NCI-H1436 treated with DMSO at 0.1 percent for 48 hours (cell line): ENCODE data around the gene MAP3K5.
"Not testable (repeated sequence)": the region's sequence is repeated elsewhere in the genome, so short reads cannot be mapped to it uniquely, and the experiment has no call there.

ENCODE experiments used
- DNase-seq: peaks from one replicate; lab custom pipeline; 2025; lab: John Stamatoyannopoulos, UW

The MAP3K5 gene

DNA sequence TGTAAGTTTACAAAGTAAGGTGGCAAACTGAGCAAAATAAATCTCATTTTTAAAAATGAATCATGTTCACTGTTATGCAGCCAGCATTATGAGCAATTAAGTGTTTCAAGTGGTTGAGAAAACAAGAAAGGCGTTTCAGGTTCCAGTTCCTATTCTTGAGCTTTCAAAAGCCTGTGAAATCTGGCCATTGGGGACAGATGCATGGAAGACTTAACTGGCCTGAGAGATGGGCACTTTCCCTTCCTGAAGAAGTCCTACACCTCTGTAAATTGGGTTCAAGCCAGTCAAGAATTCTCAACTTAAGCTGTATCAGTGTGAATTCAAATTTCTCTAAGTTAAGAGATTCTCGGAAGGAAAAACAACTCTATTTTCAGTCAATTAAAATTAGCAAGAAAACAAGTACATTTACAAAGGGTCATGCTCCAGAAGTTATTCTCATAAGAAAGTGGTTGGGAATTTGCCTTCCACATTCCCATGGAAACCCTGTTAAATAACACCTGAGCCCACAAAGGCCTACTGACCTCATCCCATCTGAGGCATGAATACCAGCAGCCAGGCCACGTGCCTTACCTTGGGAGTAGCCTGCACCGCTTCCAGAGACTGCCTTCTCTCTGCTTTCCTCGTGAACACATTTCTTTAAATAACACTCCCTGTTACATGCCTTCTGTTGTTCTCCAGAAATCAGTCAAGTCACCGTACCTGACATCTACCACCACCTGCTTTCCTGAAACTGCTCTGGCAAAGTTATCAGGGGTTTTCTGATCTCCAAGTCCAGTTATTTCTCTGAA, 19.4 kb downstream of the MAP3K5 start:
- no peak for DNase-seq

DNA sequence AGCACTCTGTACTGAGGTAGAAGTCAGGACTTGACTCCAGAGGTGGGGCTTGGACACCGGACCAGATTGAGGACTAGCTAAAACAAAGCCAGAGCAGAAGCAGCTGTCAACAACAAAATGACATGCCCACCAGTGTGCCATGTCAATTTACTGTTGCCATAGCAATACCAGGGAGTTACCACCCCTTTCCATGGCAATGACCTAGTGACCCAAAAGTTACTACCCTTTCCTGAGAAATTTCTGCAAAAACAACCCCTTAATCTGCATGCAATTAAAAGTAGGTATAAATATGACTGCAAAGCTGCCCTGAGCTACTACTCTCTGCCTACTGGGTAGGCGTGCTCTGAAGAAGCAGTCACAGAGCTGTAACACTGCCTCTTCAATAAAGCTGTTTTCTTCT, 21.0 kb downstream of the MAP3K5 start:
- no peak for DNase-seq

DNA sequence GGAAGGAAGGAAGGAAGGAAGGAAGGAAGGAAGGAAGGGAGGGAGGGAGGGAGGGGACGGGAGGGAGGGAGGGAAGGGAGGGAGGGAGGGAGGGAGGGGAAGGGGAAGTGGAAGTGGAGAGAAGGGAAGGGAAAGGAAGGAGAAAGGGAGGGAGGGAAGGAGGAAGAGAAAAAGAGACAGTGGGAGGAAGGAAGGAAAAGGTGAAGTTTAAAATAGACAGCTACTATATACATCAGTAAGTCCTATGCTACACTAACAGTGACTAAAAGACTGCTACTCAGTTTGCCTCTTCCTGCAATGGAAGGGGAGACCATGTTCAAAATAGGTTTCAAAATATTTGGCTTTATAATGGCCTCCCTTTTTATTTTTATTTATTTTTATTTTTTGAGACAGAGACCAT, 22.5 kb downstream of the MAP3K5 start:
- DNase-seq = no peak

DNA sequence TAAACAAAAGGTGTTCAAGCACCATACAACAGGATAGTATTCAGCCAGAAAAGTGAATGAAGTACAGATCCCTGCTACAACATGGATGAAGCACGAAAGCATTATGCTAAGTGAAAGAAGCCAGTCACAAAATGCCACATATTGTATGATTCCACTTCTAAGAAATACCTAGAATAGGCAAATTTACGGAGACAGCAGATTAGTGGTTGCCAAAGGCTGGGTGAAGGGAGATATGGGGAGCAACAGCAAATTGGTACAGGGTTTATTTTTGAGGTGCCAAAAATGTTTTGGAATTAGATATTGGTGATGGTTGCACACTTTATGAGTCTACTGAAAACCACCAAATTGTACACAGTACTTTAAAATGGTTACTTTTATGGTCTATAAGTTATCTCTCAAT, 23.2 kb downstream of the MAP3K5 start:
- no peak for DNase-seq

DNA sequence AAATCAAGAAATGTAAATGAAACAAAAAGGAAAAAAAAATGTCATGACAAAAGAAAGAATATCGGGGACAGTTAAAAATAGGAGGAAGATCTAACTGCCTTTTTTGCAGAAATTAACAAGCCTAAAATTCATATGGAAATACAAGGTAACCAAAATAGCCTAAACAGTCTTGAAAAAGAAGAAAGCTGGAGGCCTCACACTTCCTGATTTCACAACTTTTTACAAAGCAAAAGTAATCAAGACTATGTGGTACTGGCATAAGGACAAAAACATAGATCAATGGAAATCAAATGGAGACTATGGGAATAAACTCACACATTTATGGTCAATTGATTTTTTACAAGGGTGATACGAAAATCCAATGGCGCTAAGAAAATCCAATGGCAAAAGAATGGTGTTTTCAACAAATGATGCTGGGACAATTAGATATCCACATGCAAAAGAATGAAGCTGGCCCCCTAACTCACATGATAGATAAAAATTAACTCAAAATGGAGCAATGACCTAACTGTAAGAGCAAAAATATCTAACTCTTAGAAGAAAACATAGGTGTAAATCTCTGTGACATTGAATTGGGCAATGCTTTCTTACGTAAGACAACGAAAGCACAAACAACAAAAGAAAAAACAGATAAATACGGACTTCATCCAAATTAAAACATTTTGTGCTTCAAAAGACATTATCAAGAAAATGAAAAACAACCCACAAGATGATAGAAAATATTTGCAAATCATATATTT, 24.5 kb downstream of the MAP3K5 start:
- no peak for DNase-seq

DNA sequence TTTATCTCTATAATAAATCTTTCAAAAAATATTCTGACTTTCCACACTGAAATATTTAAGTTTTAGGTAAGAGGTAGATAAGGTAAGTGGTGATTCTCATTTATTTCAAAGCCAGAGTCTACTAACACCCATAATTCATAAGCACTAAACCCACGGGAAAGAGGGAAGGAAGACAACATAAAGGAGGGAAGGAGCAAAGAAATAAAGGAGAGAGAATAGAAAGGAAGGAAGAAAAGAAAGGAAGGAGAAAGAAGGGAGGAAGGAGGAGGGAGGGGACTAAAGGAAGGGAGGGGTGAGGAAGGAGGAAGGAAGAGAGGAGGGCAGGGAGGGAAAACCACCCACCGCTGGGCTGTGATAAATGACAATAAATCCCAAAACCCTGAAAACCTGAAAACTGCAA, 25.2 kb downstream of the MAP3K5 start:
- DNase-seq = no peak

DNA sequence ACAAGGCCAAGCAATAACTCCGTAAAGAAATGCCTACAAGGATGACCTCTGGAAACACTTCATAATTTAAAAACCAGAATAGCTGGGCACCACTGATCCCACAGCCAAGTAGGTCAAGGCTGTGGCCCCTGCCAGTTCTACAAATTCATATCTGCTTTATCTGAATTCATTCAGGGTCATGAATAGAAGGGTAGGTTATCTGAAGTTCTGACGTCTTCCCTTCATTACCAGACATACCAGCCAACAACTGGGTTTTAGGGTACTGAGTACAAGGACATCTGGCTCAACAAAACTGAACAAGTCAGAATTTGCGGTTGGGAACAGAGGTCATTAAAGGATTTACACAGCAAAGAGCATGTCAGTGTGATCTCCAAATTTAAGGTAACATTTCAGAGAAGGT, 26.0 kb downstream of the MAP3K5 start:
- no peak for DNase-seq

DNA sequence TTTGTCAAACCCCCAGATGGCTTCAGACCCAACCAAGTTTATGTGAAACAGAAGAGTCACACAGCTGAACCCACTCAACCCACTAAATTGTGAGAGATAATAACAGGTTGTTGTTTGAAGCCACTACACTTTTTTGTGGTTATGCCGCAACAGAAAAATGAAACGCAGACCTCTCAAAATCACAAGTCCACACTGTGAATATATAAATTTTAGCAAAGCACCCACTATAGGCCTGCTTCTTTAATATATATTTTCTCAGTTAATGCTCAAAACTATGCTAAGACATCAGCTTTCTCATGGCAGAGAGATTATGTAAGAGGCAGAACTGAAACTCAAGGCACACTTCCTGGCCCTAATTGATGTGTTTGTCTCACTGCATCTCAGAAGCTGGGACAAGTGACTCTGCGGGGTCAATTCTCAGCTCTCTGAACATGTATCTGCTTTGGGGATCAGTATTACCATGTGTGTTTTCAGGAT, 27.7 kb downstream of the MAP3K5 start:
- no peak for DNase-seq

DNA sequence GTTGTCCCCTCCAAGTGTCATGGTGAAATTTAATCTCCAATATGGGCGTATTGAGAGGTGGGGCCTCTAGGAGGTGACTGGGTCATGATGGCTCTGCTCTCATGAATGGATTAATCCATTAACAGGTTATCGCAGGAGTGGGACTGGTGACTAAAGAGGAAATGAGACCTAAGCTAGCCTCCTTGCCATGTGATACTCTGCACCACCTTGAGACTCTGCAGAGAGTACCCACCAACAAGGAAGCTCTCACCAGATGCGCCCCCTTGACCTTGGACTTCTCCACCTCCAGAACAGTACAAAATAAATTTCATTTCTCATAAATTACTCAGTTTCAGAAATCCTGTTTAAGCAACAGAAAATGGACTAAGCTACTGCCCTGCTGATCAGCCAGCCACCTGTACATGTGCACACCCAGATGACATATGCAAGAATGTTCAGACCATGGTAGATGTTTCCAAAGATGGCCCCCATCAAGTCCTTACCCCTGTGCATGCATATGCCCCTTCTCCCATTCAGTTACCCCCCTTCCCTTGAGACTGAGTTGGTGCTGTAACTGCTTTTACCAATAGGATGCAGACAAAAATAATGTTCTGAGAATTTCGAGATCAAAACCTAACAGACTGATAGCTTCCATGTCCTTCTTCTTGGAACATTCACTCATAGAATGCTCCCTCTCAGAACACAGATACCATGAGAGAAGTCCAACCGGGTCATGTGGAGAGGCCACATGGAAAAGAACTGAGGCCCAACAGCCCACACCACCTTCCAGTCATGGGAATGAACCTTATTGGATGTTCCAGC, 28.4 kb downstream of the MAP3K5 start:
- no peak for DNase-seq

DNA sequence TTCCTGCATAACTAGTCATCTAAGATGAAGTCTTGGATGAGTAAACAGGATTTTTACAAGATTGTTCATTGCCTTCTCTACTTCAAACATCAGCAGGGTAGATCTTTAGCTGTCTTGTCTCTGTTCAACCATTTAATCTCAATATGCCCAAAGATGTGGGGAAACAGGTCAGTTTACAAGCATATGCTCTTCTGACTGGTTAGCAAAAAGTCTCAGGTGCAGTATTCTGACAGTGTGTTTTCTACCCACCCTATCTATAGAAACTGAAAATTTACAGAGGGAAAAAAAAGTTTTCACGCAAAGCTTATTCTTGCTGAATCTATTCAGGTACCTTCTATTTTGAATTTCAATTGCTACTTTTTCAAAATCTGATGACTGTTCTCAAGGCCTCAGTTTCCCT, 29.0 kb downstream of the MAP3K5 start:
- no peak for DNase-seq

DNA sequence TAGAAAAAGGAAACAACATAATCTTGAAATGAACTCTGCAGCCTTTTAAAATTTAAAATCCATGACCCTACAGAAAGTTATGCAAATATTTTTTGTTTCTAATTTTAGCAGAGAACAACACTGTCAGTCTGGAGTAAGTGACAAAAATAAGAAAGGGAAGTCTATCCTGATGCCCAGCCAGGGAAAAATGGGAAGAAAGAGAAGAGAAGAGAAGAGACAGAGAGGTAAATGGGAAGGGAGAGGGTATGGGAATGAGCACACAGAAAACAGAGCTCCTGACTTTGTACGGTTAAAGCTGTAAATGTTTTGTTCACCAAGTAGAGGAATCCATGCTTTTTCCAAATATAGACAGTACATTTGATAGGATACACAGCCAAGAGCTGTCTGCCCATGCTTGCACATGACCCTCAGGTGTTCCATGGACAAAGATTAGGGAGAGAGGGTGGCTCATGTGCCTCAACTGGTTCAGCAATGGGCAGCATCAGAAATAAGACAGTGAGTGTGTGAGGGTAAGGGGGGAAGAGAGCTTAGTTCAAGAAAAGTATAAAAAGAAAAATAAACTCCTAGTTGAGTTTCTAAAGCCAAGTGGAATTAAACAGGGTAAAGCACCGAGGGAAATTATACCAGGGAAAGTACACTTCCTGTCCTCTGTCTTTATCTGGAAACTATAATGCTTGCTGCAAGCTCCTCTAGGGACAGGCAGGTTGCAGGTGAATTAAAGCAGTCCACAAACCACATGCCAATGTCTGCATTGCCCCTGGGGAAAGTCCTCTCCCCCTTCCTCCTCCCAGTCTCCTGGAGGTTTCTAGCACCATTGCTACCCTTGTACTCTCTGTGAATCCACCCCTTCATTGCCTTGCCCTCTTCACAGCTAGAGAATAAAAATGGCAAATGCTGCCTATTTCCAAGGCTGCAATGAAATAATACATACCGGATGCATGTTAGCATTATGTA, 30.0 kb downstream of the MAP3K5 start:
- no peak for DNase-seq

DNA sequence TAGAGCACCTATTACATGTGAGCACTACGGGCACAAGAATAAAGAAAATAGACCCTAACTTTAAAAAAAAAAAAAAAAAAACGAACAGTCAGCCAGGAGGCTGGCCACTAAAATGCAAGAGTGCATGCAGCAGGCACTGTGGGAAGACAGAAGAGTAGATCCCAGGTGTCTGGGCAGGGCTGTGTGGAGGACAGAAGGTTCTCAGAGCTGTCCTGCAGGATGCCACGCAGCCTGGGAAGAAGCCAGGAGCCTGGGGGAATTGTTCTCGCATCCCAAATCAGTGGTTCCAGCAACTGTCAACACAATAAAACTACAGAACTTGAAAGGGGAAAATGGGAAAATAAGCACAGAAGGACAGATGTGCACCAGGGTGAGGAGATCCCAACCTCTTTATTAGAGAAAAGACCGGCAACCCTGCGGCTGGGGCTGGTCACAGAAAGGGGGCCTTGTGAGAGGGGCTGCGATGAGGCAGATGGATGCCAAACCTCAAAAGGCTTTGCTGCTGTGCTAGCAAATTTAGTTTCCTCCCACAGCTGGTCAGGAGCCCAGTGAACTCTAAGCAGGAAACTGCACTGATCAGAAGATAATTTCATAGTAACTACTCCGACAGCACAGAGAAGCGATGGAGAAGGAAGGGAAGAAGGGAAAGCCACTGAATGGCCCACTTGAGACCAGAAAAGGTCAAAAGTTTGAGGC, 30.9 kb downstream of the MAP3K5 start:
- DNase-seq = no peak

DNA sequence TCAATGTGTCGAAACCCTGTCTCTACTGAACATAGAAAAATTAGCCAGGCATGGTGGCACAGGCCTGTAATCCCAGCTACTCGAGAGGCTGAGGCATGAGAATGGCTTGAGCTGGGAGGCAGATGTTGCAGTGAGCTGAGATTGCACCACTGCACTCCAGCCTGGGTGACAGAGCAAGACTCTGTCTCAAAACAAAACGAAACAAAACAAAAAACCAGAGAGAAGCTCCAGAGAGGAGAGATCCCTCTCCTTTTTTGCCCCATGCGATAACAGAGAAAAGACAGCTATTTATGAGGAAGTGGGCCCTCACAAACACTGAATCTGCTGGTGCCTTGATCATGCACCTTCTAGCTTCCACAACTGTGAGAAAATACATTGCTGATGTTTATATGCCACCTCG, 31.5 kb downstream of the MAP3K5 start:
- DNase-seq = not testable (repeated sequence)

DNA sequence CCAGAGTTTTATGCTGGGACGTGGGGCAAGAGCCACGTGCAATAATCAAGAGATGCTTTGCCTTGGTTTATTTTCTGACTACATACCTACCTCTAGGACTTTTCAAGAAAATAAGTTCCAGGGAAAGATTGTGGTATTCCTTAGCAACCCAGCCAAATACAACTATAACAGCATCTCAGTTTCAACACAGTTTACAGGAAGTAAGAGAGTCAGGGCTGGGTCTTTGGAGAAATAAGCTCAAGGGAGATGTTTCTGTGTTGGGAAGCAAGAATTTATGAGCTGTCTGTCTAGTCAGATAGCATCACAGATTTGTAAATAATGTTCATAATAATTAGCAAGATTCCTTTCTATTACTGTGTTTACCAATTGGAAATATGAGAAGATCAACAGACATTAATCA, 35.1 kb downstream of the MAP3K5 start:
- DNase-seq = no peak

DNA sequence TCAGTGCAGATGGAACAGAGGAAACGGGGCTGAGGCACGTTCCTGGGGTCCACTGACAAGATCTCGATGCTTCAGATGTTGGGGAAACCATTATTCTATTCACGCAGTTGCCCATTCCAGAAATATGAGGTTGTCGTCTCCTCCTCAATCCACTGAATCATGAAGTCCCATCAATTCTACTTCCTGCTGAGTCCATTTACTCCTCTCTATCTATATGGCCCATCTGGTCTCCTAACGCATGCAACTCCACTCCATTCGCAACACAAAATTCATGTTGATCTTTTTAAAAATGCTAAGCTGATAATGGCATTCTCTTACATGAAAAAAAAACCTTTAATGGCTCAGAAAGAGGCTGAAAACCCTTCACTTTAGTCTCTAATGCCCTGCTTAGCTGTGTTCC, 37.5 kb downstream of the MAP3K5 start:
- no peak for DNase-seq

DNA sequence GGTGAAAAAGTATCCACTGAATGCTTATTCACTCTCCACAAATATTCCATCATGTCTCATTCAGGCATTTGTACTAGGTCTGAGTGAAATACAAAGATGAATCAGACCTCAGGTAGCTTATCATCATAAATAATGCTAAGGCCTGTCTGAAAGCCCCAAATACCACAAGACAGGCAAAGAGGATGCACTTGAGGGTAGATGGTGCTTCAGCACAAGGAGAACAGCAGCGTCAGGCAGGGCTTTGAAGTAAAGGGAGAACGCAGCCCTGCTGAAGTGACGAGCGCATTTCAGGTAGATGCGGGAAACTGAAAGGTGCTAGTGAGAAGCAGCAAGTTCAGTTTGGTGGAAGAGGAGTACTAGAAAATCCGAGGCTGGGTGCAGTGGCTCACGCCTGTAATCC, 38.7 kb downstream of the MAP3K5 start:
- no peak for DNase-seq

DNA sequence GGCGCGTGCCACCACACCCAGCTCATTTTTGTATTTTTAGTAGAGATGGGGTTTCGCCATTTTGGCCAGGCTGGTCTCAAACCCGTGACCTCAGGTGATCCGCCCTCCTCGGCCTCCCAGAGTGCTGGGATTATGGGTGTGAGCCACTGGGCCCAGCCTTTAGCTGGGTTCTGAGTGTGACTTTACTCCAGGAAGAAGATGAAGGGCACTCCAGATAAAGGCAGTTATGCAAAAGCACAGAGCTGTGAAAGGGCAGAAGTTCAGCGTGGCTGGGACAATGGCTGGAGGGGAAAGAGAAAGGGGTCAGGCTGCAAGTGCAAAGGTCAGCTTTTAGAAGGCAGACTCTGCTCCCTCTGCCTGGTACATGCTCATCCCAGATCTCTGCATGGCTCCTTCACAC, 39.7 kb downstream of the MAP3K5 start:
- no peak for DNase-seq

DNA sequence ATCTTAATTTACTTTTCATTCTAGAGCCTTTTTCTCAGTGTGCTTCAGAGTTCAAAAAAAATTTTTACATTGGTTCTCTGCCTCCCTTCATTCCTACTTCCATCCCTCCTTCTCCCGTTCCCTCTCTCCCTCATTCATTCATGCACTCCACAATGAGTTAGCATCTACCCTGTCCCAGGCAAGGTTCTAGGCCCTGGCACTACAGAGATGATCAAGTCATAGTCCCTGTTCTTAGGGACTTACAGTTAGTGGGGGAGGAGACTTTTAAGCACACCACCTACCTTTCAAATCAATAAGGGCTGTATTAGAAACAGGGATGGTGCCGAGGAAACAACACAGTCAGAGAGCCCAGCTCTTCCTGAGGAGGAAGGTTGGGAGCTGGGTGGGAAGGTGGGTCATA, 40.3 kb downstream of the MAP3K5 start:
- no peak for DNase-seq

DNA sequence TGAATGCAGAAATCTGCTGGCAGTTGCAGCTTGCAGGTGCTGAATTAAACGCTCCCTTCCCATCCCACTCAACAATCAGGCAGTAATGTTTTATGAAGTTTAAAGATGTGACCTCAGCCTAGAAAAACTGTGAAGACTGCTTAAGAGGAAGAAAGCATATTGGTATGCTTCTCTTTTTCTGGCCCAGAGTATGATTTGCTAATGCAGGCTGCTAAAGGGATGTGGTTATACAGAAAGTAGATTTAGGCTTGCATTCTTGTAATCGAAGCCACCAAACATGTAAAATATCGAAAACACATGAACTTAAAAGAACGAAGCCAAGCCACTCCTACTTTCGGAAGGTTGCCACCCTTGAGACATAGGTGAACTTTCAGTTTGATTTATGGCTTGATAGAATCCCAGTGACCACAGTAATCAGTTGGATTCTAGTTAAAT, 40.7 kb downstream of the MAP3K5 start:
- DNase-seq = no peak

DNA sequence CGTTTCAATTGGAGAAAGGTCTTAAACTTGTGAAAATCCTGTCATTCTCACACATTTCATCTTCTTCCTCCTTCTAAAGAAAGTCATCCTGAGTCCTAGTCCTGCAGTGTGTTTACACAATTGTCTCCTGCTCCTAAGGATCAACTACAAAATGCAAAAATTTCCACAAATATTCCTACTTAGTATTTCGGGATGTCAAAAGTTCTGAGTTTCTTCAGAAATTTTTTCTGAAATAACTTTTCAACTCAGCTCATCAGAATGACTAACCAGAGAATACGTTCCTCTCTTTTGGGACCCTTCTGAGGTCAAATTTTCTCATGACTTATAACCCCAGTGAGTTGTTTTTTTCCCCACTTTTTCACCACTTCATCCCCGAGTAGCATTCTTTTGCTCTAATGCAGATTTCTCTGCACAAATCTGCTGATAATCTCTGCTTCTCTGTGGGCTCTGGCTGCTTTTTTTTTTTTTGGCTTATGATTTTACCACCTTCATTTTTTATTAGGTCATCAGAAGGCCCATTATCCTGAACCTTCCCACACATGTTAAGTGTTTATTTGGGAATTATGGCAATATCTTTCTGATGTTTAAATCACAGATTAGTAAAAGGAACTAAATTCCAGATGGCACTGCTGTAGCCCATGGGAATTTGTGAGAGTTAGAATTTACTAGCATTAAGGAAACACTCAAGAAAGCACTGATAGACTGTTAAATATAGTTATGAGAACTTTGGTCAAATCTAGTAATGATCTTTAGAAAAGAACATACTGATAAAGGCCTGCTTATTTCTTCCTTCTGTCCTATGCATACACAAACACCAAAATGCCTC, 41.4 kb downstream of the MAP3K5 start:
- no peak for DNase-seq
